ENCODE data around the gene CAPN14. TPM values are rescaled to one million over a fixed set of nuclear protein-coding genes. Genes with fewer than 3 reads are reported as not detected.
"Not testable (repeated sequence)": the region's sequence is repeated elsewhere in the genome, so short reads cannot be mapped to it uniquely, and the experiment has no call there.

The CAPN14 gene
- total RNA-seq, 3 donors from 2014 or later = 0.16 to 0.44 (median 0.33) TPM

DNA sequence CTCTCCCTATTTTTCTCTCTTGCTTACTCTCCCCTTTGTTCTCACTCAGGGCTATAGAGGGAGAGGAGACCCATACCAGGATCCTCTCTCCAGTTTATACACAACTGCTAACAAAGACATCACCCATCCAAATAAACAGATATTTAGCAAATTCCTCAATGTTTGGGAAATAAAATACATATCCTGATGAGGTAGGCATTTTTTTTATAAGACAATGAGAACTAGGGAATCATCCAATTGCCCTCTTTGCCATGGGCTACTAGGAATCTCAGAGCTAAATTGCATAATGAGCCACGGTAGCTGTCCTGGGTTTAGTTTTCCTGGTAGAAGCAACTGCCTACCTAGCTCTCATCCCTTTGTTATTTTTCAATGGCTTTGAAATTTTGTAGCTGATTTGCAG lies 27.1 kb downstream of the CAPN14 start:
- no peak for DNase-seq (ENCODE audit: low spot score in 2 of 2)
- Histone ChIP-seq H3K27ac (no peak overlapping the region), H3K4me3 (no peak overlapping the region), H3K36me3 (no peaks in the 10 kb centered on the region), H3K27me3 (no peaks in the 10 kb centered on the region), H3K4me1 (no peaks in the 10 kb centered on the region), H3K9me3 (no peaks in the 10 kb centered on the region)
- intact Hi-C loops (cut with DNase I; ENCODE audit: low total_unique reads) = no loop called here
- TF ChIP-seq, protein P1, sequence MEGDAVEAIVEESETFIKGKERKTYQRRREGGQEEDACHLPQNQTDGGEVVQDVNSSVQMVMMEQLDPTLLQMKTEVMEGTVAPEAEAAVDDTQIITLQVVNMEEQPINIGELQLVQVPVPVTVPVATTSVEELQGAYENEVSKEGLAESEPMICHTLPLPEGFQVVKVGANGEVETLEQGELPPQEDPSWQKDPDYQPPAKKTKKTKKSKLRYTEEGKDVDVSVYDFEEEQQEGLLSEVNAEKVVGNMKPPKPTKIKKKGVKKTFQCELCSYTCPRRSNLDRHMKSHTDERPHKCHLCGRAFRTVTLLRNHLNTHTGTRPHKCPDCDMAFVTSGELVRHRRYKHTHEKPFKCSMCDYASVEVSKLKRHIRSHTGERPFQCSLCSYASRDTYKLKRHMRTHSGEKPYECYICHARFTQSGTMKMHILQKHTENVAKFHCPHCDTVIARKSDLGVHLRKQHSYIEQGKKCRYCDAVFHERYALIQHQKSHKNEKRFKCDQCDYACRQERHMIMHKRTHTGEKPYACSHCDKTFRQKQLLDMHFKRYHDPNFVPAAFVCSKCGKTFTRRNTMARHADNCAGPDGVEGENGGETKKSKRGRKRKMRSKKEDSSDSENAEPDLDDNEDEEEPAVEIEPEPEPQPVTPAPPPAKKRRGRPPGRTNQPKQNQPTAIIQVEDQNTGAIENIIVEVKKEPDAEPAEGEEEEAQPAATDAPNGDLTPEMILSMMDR (IDR thresholded peaks at IDR 0.05) = no peak
- TF ChIP-seq POLR2A (IDR thresholded peaks at IDR 0.05) (no peak), POLR2AphosphoS5 (IDR thresholded peaks at IDR 0.05) (no peak)

DNA sequence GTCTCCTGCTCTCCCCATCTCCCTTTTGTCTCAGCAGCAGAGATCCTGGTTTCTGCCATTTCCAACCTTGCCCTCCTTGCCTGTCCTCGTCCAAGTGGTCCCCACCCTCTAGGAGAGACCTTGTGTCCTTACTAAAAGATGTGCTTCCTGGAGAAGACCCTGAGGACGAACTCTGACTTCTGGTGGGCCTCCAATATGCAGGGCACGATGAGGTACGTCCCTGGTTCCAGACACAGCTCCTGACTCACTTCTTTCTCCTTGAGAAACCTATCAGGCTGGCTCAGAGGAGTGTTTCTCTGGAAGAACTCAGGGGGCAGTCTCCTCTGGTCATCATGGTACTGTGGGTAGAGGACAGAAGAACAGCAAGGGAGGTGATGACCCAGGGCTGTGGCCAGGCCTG lies 28.2 kb downstream of the CAPN14 start:
- intact Hi-C loops (cut with DNase I; ENCODE audit: low total_unique reads) = no loop called here
- no peak overlapping the region for H3K4me3 ChIP-seq

DNA sequence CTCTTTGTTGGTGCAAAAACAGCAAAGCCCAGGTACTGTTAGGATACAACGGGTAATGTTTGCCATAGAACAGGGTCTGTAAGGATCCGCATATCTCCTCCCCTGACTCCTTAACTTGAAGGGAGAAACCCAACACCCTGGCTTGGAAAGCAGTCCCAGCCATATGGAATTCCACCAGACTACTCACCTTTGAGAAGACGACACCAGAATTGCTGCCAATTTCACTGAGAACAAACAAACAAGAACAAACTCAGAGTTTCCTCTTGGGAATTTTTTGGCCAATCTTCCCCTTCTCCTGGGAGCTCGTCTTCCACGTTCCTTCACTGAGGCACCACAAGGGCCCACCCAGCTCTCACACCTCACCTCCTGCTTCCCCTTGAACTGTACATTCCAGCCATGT lies 29.2 kb downstream of the CAPN14 start:
- no peaks in the 10 kb centered on the region for H3K9me3 ChIP-seq
- H3K4me3 ChIP-seq = no peak overlapping the region
- intact Hi-C loops (cut with DNase I; ENCODE audit: low total_unique reads) = no loop called here
- H3K27me3 ChIP-seq = no peaks in the 10 kb centered on the region
- no peaks in the 10 kb centered on the region for H3K36me3 ChIP-seq
- H3K4me1 ChIP-seq = no peaks in the 10 kb centered on the region
- H3K27ac ChIP-seq = no peak overlapping the region
- DNase-seq (ENCODE audit: low spot score in 2 of 2) = no peak
- TF ChIP-seq, protein P1 (IDR thresholded peaks at IDR 0.05) = no peak
- TF ChIP-seq POLR2AphosphoS5 (IDR thresholded peaks at IDR 0.05) = no peak
- TF ChIP-seq POLR2A (IDR thresholded peaks at IDR 0.05) = no peak

More for the DNA sequence above, 28.2 kb downstream of the CAPN14 start:
- no peak for TF ChIP-seq POLR2A (IDR thresholded peaks at IDR 0.05)
- TF ChIP-seq, protein P1 (IDR thresholded peaks at IDR 0.05) = no peak
- no peak for TF ChIP-seq POLR2AphosphoS5 (IDR thresholded peaks at IDR 0.05)
- Histone ChIP-seq H3K9me3 (no peaks in the 10 kb centered on the region), H3K4me1 (no peaks in the 10 kb centered on the region), H3K27ac (no peak overlapping the region), H3K27me3 (no peaks in the 10 kb centered on the region), H3K36me3 (no peaks in the 10 kb centered on the region)
- DNase-seq (ENCODE audit: low spot score in 2 of 2) = no peak

DNA sequence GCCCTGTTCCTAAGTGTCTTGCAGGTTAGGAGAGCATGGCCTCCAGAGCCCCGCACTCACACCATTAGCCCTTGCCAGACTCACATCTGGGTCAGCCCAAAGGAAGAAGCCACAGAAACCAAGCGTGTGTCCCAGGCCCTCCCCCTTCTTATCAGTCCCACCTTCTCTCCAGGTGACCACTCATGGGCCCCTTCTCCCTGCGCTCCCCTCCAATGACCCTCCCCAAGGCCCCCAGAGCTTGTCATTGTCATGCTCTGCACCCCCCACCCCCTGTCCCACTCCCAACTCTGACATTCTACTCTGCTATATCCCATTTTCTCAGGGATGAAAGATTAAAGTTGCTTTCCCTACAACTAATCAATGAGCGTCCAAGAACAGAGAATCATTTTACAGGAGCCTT lies 30.1 kb downstream of the CAPN14 start:
- no peaks in the 10 kb centered on the region for H3K9me3 ChIP-seq
- H3K4me1 ChIP-seq = no peaks in the 10 kb centered on the region
- no peaks in the 10 kb centered on the region for H3K36me3 ChIP-seq
- no peak for TF ChIP-seq POLR2AphosphoS5 (IDR thresholded peaks at IDR 0.05)
- no peak for TF ChIP-seq POLR2A (IDR thresholded peaks at IDR 0.05)
- TF ChIP-seq, protein P1 (IDR thresholded peaks at IDR 0.05) = no peak
- no peak overlapping the region for H3K4me3 ChIP-seq
- no peaks in the 10 kb centered on the region for H3K27me3 ChIP-seq
- intact Hi-C loops (cut with DNase I; ENCODE audit: low total_unique reads) = no loop called here
- H3K27ac ChIP-seq = no peak overlapping the region
- no peak for DNase-seq (ENCODE audit: low spot score in 2 of 2)

DNA sequence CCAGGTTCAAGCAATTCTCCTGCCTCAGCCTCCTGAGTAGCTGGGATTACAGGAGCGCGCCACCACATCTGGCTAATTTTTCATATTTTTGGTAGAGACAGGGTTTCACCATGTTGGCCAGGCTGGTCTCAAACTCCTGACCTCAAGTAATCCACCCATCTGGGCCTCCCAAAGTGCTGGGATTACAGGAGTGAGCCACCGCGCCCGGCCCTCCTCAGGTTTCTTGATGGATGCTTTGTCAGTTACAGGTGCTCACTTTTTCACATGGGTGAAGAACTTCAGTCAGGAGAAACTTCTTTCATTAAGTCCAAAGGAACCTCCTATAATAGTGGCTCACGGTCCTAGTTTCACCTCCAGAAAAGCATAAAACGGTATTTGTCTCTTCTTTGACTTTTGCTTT lies 33.3 kb downstream of the CAPN14 start:
- H3K4me3 ChIP-seq; H3K9me3 ChIP-seq; H3K4me1 ChIP-seq; intact Hi-C loops (cut with DNase I; ENCODE audit: low total_unique reads); H3K27ac ChIP-seq; H3K36me3 ChIP-seq; DNase-seq (ENCODE audit: low spot score in 2 of 2); H3K27me3 ChIP-seq: not testable (repeated sequence)

DNA sequence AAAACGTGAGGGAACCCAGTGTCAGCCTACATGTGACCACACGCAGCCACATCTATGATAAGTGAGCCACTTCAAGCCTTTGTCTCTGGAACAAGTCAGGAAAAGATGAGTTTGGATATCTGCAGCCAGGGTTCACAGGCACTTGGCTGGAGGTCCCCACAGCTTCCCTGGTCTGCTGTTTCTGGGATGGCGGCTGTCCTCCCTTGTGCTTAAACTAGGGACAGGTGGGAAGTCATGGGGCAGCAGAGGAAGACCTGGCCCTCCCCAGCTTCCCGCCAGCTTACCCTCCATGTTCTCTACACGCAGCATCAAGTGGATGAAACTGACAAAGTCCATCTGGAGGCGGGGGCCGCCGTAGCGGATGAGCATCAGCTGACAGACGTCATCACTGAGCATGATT lies 40.6 kb downstream of the CAPN14 start:
- Histone ChIP-seq H3K27ac (no peak overlapping the region), H3K4me3 (no peak overlapping the region), H3K9me3 (no peaks in the 10 kb centered on the region), H3K4me1 (no peaks in the 10 kb centered on the region), H3K36me3 (no peaks in the 10 kb centered on the region), H3K27me3 (no peaks in the 10 kb centered on the region)
- intact Hi-C loops (cut with DNase I; ENCODE audit: low total_unique reads) = no loop called here
- DNase-seq (ENCODE audit: low spot score in 2 of 2) = no peak
- TF ChIP-seq POLR2AphosphoS5 (IDR thresholded peaks at IDR 0.05) (no peak), POLR2A (IDR thresholded peaks at IDR 0.05) (no peak)
- TF ChIP-seq, protein P1 (IDR thresholded peaks at IDR 0.05) = no peak
